D721Med (cell line): ENCODE measurements around the gene SLC27A4.

Experiments used
- DNase-seq: peaks from one replicate; pipeline ENCODE4 v3.0.0; 2011; ENCODE audit warnings: low spot score; ENCODE audit not compliant: insufficient read length
- FAIRE-seq: peaks from 2 replicates; lab custom pipeline; 2011; peaks lifted over from hg19 to GRCh38; lab: Jason Lieb, UNC
- CTCF ChIP-seq: IDR thresholded peaks from 2 replicates; pipeline ENCODE4 v1.5.1; 2012; ENCODE audit warnings: mild to moderate bottlenecking, control low read depth; ENCODE audit not compliant: insufficient read depth; ENCODE audit errors: missing control alignments

The SLC27A4 gene

DNA sequence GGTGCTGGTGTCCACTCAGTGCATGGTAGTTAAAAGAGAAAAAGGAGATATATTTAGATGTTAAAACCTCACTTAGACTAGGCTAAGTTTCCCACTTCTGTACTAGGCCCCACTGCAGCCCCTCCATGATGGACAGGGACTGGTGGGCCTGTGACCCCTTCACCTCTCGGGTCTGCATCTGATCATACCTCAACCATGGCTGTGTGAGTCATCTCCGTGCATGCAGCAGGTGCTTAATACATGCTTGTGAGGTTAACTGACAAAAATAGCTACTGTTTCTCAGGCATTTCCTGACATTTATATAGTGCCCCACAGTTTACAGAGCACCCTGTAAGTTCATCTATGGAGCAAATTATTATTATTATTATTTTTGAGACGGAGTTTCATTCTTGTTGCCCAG lies 22.4 kb downstream of the SLC27A4 start:
- no peak for FAIRE-seq
- TF ChIP-seq CTCF: no peak
- DNase-seq: no peak

GRCh38 chr9:128365525-128365924 lies 25.2 kb downstream of the SLC27A4 start:
- DNase-seq: no peak
- FAIRE-seq: no peak
- TF ChIP-seq CTCF: no peak

- FAIRE-seq: no peak
- no peak for TF ChIP-seq CTCF
- DNase-seq: no peak
Measured at GRCh38 chr9:128369024-128369706, 28.8 kb downstream of the SLC27A4 start.

DNA sequence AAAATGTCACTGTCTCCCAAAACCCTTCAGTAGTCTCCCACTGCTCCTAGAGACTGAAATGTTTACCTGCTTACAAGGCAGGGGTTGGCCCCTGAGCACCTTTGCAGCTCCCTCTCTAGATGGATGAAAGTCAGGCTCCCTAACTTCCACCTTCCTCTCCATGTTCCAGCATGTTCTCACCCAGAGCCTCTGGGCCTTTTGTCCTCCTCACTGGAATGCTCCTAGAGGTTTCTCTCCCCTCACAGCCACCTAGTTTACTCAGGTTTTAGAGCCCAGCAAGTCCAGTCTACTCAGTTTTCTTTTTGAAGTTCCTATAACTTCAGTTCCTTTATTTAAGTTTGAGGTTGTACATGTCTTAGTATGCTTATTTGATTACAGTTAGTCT lies 30.0 kb downstream of the SLC27A4 start:
- no peak for TF ChIP-seq CTCF
- no peak for FAIRE-seq
- DNase-seq: no peak

GRCh38 chr9:128370752-128371629 lies 30.7 kb downstream of the SLC27A4 start, which contains the start of gene URM1:
URM1 (plus strand) TSS chr9:128371374; CDS start chr9:128371381, 7 bp downstream.
- FAIRE-seq: no peak
- DNase-seq: peak; percentile 94
- peak; percentile 18 for TF ChIP-seq CTCF

- DNase-seq (no peak), FAIRE-seq (no peak)
- no peak for TF ChIP-seq CTCF
Measured at GRCh38 chr9:128371630-128372117, 31.3 kb downstream of the SLC27A4 start.
